ENCODE results near the gene OR2H2. TPM values are rescaled to one million over a fixed set of nuclear protein-coding genes. Genes with fewer than 3 reads are reported as not detected.
A peak's percentile ranks its signal among the peaks of the same experiment; 100 is the strongest.

Gene OR2H2
- total RNA-seq, 2 experiments from 2014 or later: not detected

GRCh38 chr6:29625337-29625930, 40.5 kb downstream of the OR2H2 start:
- intact Hi-C loops (cut with micrococcal nuclease): loop anchor here (5.0 kb wide), 1 partner anchor 788 kb away; no protein-coding TSS in a partner anchor
- Mint-ChIP-seq H3K27ac (no peak overlapping the region), H3K27me3 (ENCODE audit: low read depth) (peaks cover 3% of the 10 kb centered on the region), H3K9me3 (no peaks in the 10 kb centered on the region), H3K36me3 (ENCODE audit: low read depth) (peaks cover 4% of the 10 kb centered on the region), H3K4me1 (ENCODE audit: low read depth) (peaks cover 16% of the 10 kb centered on the region), H3K4me3 (no peak overlapping the region)
- CTCF ChIA-PET: interaction anchor here (0.6 to 4.4 kb wide), 3 partner anchors 25 to 44 kb away, joined by 5 to 19 read pairs (median 11); no protein-coding TSS in a partner anchor
- DNase-seq: no peak

DNA sequence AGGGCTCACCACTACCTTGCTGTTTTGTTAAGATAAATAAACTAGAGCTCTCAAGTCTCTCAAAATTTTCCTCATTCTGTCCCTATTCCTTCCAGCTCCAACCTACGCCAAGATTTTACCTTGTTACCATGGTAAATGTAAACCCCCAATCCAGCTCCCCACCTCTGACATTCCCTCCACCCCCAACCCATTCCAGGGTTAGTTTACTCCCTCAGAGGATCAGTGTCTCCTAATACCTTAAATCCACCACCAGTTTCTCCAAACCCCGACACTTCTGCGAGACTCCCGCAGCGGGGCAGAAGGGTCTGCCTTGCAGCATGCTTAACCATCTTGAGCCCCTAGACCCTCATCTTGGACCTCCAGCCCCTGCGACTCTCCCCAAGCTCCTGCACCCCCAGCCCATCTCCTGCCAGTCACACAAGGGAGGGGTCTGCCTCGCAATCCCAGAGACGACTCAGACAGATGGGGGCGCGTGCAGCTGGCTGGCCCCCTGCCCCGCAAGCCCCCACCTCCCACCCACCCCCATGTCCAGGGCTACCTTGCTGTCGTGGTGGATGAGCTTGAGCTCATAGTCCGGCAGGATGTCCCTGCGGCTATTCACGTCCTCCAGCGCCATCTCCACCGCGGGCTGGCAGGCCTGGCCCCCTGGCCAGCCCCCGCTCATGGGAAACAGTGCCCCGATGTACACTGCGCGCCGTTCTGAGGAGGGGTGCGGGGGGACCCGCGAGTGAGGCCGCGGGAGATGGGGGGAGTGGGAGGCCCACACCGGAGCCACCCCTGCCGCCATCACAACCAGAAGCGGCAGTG, 42.2 kb downstream of the OR2H2 start:
- Mint-ChIP-seq H3K4me3 (peak overlapping the region; percentile 38), H3K9me3 (no peaks in the 10 kb centered on the region), H3K27ac (no peak overlapping the region), H3K4me1 (ENCODE audit: low read depth) (peaks cover 30% of the 10 kb centered on the region), H3K27me3 (ENCODE audit: low read depth) (peaks cover 3% of the 10 kb centered on the region), H3K36me3 (ENCODE audit: low read depth) (no peaks in the 10 kb centered on the region)
- no peak for DNase-seq
- CTCF ChIA-PET: interaction anchor here (1.0 to 4.4 kb wide), 3 partner anchors 9 to 27 kb away, joined by 3 to 19 read pairs (median 4); no protein-coding TSS in a partner anchor
- intact Hi-C loops (cut with micrococcal nuclease): loop anchor here (5.0 kb wide), 1 partner anchor 790 kb away; no protein-coding TSS in a partner anchor

GRCh38 chr6:29627755-29628418, 43.0 kb downstream of the OR2H2 start:
- Mint-ChIP-seq H3K4me1 (ENCODE audit: low read depth) (peaks cover 30% of the 10 kb centered on the region), H3K9me3 (no peaks in the 10 kb centered on the region), H3K4me3 (peak overlapping the region; percentile 86), H3K27ac (no peak overlapping the region), H3K27me3 (ENCODE audit: low read depth) (peaks cover 3% of the 10 kb centered on the region), H3K36me3 (ENCODE audit: low read depth) (no peaks in the 10 kb centered on the region)
- intact Hi-C loops (cut with micrococcal nuclease): loop anchor here (1.0 to 5.0 kb wide), 2 partner anchors 22 to 791 kb away; no protein-coding TSS in a partner anchor
- CTCF ChIA-PET: interaction anchor here (1.1 to 3.9 kb wide), 6 partner anchors 8 to 26 kb away, joined by 3 to 21 read pairs (median 4); no protein-coding TSS in a partner anchor
- DNase-seq: peak; percentile 49

- intact Hi-C loops (cut with micrococcal nuclease): loop anchor here (1.0 to 5.0 kb wide), 2 partner anchors 22 to 791 kb away; no protein-coding TSS in a partner anchor
- Mint-ChIP-seq H3K36me3 (ENCODE audit: low read depth) (no peaks in the 10 kb centered on the region), H3K27ac (no peak overlapping the region), H3K4me3 (peak overlapping the region; percentile 86), H3K9me3 (no peaks in the 10 kb centered on the region), H3K4me1 (ENCODE audit: low read depth) (peaks cover 36% of the 10 kb centered on the region), H3K27me3 (ENCODE audit: low read depth) (peaks cover 3% of the 10 kb centered on the region)
- CTCF ChIA-PET: interaction anchor here (0.5 to 3.9 kb wide), 6 partner anchors 8 to 592 kb away, joined by 3 to 21 read pairs (median 4); no protein-coding TSS in a partner anchor
- peak; percentile 76 for DNase-seq
Observed at GRCh38 chr6:29628419-29629281, 43.7 kb downstream of the OR2H2 start.

- Mint-ChIP-seq H3K4me3 (no peak overlapping the region), H3K27me3 (ENCODE audit: low read depth) (peaks cover 3% of the 10 kb centered on the region), H3K9me3 (no peaks in the 10 kb centered on the region), H3K27ac (no peak overlapping the region), H3K36me3 (ENCODE audit: low read depth) (no peaks in the 10 kb centered on the region), H3K4me1 (ENCODE audit: low read depth) (peaks cover 38% of the 10 kb centered on the region)
- intact Hi-C loops (cut with micrococcal nuclease): loop anchor here (5.0 kb wide), 1 partner anchor 792 kb away; no protein-coding TSS in a partner anchor
- CTCF ChIA-PET: interaction anchor here (0.6 to 3.9 kb wide), 5 partner anchors 8 to 27 kb away, joined by 5 to 21 read pairs (median 7); no protein-coding TSS in a partner anchor
- DNase-seq: no peak
Observed at GRCh38 chr6:29629571-29629970, 44.6 kb downstream of the OR2H2 start.

GRCh38 chr6:29630315-29630714, 45.4 kb downstream of the OR2H2 start:
- CTCF ChIA-PET: interaction anchor here (0.6 to 3.9 kb wide), 5 partner anchors 11 to 86 kb away, joined by 3 to 21 read pairs (median 7); no protein-coding TSS in a partner anchor
- H3K27ac Mint-ChIP-seq: no peak overlapping the region

GRCh38 chr6:29631209-29631810, 46.4 kb downstream of the OR2H2 start:
- intact Hi-C loops (cut with micrococcal nuclease): no loop called here
- H3K4me1 Mint-ChIP-seq (ENCODE audit: low read depth): peaks cover 38% of the 10 kb centered on the region
- H3K4me3 Mint-ChIP-seq: peak overlapping the region; percentile 74
- CTCF ChIA-PET: interaction anchor here (1.5 to 3.9 kb wide), 2 partner anchors 19 to 23 kb away, joined by 7 to 21 read pairs; no protein-coding TSS in a partner anchor
- no peak overlapping the region for H3K27ac Mint-ChIP-seq
- H3K27me3 Mint-ChIP-seq (ENCODE audit: low read depth): peaks cover 3% of the 10 kb centered on the region
- no peaks in the 10 kb centered on the region for H3K36me3 Mint-ChIP-seq (ENCODE audit: low read depth)
- no peaks in the 10 kb centered on the region for H3K9me3 Mint-ChIP-seq
- no peak for DNase-seq

More at GRCh38 chr6:29630315-29630714, 45.4 kb downstream of the OR2H2 start:
- no peak overlapping the region for H3K4me3 Mint-ChIP-seq
- intact Hi-C loops (cut with micrococcal nuclease): no loop called here
- H3K4me1 Mint-ChIP-seq (ENCODE audit: low read depth): peaks cover 38% of the 10 kb centered on the region
- no peak for DNase-seq
- H3K27me3 Mint-ChIP-seq (ENCODE audit: low read depth): peaks cover 3% of the 10 kb centered on the region
- H3K9me3 Mint-ChIP-seq: no peaks in the 10 kb centered on the region
- H3K36me3 Mint-ChIP-seq (ENCODE audit: low read depth): no peaks in the 10 kb centered on the region

- CTCF ChIA-PET: interaction anchor here (1.0 to 3.9 kb wide), 2 partner anchors 18 to 22 kb away, joined by 6 to 21 read pairs; no protein-coding TSS in a partner anchor
- no peaks in the 10 kb centered on the region for H3K36me3 Mint-ChIP-seq (ENCODE audit: low read depth)
- intact Hi-C loops (cut with micrococcal nuclease): loop anchor here (2.0 kb wide), 1 partner anchor 17 kb away; no protein-coding TSS in a partner anchor
Observed at GRCh38 chr6:29631860-29632731, 47.2 kb downstream of the OR2H2 start.

GRCh38 chr6:29632789-29633533, 48.0 kb downstream of the OR2H2 start, which contains the start of gene GABBR1:
Gene GABBR1, minus strand, starts transcription at chr6:29633183. Its CDS starts 798 bp downstream, at chr6:29632385.
- CTCF ChIA-PET: interaction anchor here (0.6 to 1.9 kb wide), 4 partner anchors 17 to 534 kb away, joined by 3 to 14 read pairs (median 6); no protein-coding TSS in a partner anchor
- no peaks in the 10 kb centered on the region for H3K9me3 Mint-ChIP-seq
- H3K36me3 Mint-ChIP-seq (ENCODE audit: low read depth): no peaks in the 10 kb centered on the region
- DNase-seq: peak; percentile 77
- peaks cover 38% of the 10 kb centered on the region for H3K4me1 Mint-ChIP-seq (ENCODE audit: low read depth)
- no peaks in the 10 kb centered on the region for H3K27me3 Mint-ChIP-seq (ENCODE audit: low read depth)
- no peak within 1 kb of the TSS for H3K27ac Mint-ChIP-seq
- intact Hi-C loops (cut with micrococcal nuclease): loop anchor here (2.0 kb wide), 1 partner anchor 16 kb away; no protein-coding TSS in a partner anchor
- peak within 1 kb of the TSS; percentile 74 for H3K4me3 Mint-ChIP-seq

More at GRCh38 chr6:29631860-29632731, 47.2 kb downstream of the OR2H2 start:
- peaks cover 38% of the 10 kb centered on the region for H3K4me1 Mint-ChIP-seq (ENCODE audit: low read depth)
- H3K9me3 Mint-ChIP-seq: no peaks in the 10 kb centered on the region
- peak; percentile 41 for DNase-seq
- peak overlapping the region; percentile 74 for H3K4me3 Mint-ChIP-seq
- peaks cover under 1% of the 10 kb centered on the region for H3K27me3 Mint-ChIP-seq (ENCODE audit: low read depth)
- no peak overlapping the region for H3K27ac Mint-ChIP-seq

Measured in activated naive CD4-positive, alpha-beta T cell treated with anti-CD3 and anti-CD28 coated beads for 36 hours (primary cell).